ENCODE measurements around the gene IFI6. TPM values are rescaled to one million over a fixed set of nuclear protein-coding genes. Genes with fewer than 3 reads are reported as not detected.
"Not testable (repeated sequence)": the region's sequence is repeated elsewhere in the genome, so short reads cannot be mapped to it uniquely, and the experiment has no call there.

IFI6 gene
- polyA plus RNA-seq, 3 donors = 19.2 to 24.0 (median 22.0) TPM

DNA sequence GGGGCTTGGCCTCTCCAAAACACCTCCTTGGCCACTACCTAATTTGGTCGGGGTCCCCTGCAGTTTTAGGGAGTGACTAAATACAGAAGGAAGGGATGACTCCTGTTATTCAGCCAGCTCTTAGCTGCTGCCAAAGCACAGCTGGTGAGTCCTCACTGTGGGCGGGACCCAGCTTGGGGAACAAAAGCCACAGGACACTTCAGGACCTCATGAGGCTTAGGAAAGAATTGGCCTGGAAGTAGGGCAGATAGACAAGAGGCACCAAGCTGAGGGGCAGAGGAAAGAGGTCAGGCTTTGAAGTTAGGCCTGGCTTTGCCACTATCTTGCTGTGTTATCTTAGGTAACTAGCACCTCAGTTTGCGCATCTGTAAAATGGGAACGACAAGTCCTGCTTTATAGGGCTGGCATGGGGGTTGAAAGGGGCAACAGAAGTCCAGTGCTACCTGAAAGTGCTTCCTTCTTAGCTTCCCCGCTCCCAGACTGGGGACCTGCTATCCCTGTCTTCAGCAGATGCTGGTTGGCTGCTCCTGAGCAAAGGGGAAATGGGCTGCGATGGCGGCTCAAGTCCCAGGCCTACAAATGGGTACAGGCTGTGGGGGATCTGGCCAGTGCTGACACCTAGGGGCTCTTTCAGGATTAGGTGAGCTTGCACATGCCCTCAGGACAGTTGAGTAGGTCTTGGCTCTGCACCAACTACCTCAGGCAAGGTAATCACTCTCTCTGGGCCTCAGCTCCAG lies 15.7 kb downstream of the IFI6 start:
- DNase-seq = no peak

DNA sequence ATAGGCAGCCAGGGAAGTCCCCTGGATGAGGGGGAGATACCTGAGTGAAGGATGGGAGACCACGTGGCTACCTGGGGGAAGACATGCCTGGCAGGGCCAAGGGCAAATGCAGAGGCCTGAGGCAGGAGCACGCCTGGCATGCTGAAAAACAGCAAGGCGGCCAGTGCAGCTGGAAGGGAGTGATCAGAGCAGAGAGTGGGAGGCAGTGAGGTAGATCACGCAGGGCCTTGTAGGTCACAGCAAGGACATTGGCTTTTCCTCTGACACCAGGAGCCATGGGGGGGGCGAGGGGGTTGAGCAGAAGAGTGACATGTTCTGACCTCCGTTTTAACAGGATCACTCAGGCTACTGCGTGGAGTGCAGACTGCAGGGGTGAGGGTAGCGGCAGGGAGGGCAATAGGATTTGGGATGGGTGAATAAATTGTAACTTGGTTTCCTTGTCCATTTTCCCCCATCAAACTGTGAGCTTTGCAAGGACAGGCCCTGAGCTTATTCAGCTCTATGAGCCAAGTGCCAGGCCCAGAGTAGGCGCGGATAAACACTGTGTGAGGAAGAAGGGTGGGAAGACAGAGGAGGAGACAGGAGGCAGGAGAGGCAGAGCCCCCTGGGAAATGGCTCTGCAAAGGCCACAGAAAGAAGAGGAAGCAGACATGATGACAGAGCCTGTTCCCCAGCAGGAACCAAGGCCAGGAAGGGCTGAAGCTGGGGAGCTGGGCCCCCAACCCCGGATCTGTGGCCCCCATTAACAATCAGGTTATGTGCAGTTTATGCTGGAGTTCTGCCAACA lies 16.6 kb downstream of the IFI6 start:
- no peak for DNase-seq

DNA sequence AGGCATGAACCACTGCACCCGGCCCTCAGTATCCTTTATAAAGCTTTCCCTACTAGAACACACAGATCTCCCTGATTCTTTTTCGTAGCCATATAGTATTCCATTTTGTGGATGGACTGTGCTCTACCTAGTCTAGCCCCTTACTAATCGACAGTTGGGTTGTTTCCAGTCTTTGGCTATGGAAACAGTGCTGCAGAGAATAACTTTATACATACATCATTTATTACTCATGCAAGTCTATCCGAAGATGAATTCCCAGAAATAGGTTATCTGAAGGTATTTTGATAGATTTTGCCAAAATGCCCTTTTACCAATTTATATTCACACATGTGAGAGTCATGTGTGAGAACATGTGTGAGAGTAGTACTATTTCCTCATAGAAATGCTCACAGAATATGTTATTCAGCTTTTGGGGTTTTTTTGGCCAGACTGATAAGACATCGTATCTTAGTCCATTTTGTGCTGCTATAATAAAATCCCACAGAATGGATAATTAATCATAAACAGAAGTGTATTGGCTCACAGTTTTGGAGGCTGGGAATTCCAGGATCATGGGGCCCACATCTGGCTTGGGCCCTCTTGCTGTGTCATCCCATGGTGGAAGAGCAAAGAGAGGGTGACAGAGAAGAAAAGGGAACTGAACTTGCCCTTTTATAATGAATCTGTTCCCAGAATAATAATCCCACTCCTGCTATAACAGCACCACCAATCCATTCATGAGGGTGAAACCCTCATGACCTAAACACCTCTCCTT lies 19.7 kb downstream of the IFI6 start:
- no peak for DNase-seq

DNA sequence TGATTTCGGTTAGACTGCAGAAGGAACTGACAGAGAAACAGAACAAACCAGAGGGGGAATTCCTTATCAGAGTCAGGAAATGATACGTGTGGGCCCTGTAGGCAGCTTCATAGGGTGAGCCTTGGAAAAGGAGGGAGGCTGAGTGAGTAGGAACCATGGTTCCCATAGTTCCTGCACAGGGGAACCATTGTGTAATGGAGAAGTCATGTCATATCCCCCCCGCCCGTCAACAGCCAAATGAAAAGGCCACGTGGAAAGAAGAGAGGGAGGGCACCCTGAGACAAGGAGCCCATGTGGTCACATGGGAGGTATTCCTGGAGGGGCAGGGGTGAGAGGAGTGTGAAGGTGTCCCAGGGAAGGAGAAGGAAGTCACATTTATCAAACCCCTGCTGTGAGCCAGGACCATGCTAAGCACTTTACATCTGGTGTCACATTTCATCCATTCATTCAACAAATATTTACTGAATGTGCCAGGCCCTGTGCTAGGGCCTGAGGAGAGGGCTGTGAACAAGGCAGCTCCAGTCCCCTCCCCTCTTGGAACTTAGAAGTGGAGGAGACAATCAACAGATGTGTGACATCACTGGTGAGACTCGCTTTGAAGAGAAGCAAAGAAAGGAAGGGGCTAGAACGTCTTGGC lies 21.3 kb downstream of the IFI6 start:
- no peak for DNase-seq

DNA sequence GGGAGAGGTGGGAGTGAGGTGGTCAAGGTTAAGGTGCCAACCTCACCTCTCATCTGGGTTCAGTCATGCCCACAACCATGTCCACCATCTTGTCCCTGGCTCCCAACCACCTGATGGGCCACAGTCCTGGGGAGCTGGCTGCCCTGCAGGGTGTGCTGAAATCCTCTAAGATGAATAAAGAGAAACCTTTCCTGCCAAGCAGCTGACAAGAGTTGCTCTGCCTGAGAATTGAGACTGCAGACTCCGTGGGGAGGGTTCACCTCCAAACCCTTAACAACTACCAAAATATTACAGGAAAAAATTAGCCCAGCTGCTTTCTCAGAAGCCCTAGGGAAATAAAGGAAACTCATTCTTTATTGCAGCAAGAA lies 21.8 kb downstream of the IFI6 start:
- DNase-seq = no peak

DNA sequence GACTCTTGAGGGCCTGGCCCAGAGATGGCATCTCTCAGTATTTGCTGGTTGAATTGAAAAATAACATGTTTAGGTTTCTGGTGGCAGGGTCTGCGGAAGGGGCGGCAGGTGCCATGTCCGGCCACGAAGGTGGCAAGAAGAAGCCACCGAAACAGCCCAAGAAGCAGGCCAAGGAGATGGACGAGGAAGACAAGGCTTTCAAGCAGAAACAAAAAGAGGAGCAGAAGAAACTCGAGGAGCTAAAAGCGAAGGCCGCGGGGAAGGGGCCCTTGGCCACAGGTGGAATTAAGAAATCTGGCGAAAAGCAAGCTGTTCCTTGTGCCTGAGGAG lies 22.7 kb downstream of the IFI6 start:
- no peak for DNase-seq

DNA sequence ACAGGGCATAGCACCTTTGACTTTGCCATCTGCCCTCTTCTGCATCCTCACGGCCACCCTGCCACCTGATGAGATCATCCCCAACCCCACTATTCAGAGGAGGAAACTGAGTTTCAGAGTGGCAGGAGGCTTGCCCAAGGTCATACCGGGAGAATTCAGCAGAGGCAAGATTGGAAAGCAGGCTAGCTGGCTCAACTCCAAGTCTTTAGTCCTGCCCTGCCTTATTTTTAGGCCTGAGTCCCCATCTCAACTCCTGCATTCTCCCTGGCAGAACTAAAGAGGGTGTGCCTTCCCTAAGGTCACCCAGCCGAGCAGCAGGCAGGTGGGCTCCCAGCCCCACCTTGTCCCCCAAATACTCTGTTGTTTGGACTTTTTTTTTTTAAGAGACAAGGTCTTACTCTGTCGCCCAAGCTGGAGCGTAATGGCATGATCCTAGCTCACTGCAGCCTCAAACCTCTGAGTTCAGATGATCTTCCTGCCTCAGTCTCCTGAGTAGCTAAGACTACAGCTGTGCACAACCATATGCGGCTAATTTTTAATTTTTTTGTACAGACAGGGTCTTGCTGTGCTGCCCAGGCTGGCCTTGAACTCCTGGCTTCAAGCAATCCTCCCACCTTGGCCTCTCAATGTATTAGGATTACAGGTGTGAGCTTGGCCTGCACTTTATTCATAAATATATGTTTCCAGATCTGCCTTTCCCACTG lies 23.2 kb downstream of the IFI6 start:
- no peak for DNase-seq

DNA sequence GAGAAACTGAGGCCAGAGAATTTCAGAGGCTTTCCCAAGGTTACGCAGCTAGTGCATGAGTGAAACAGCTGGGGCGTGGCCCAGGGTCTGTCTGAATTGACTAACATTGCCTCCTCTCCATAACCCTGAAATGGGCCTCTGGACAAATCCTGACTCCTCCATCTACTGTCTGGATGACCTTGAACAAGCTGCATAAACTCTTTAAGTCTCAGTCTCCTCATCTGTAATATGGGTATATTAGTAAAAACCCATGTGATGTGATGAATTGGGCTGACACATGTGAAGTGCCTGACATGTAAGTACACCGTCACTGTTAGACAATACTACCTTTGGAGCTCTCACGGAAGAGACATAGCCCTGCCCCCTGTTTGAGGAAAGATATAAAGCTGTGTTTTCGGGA lies 24.7 kb downstream of the IFI6 start:
- DNase-seq = no peak

DNA sequence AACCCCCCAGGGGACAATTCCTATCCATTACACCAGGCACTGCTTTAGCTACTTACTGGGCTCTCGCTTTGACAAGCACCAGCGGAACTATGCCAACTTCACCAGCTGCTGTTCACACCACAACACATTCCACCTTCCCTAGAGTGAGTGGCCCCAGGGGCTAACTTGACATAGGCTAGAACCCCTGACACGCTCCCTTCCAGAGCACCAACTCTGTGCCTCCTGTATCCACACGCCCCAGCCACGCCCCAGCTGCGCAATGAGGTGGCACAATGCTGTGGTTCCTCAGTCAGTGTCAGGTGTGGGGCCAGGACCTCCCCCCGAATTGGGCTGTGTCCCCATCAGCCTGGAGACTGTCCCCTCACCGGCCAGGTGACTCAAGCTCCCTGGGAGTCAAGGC lies 25.3 kb downstream of the IFI6 start:
- DNase-seq = no peak

DNA sequence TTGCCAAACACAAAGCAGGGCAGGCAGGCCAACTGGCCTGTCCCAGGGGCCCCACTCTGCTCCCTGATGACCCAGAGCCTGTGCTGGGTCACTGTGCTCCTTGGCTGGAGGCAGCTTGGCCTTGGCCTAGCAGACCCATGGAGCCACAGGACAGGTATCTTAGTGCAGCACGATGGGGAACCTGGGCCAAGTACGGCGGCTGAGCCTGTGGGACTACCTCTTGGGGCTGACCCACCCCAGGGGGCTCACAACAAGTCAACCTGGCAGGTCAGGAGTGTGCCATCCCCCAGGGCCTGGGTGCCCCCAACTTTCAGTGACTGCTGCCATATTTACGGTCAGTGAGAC lies 26.9 kb downstream of the IFI6 start:
- no peak for DNase-seq

DNA sequence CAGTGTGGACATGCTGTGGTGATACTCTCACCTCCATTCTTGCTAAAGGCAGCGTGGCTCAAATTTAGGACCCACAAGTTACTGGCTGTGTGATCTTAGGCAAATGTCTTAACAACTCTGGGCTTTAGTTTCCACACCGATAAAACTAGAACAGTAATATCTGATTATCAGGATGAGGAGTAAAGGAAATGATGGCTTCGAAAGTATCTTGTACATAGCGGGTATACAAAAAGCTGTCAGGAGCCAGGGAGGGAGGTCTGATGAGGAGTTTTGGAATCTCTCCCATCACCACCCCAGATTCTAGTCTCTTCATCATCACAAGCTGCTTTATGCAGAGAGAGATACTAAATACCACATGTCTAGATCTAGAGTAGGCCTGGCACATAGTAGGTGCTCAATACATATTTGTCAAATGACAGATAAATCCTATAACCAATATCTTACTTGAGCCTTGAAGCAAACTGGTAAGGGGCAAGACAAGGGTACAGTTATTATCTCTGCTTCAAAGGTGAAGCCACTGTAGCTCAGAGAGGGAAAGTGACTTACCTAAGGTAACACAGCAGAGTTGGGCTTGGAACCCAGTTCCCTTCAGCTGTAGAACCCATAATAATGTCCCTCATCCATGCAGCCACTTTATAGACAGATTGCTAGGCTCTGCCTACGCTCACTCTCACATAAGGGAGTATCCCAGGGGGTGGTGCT lies 27.5 kb downstream of the IFI6 start:
- no peak for DNase-seq

DNA sequence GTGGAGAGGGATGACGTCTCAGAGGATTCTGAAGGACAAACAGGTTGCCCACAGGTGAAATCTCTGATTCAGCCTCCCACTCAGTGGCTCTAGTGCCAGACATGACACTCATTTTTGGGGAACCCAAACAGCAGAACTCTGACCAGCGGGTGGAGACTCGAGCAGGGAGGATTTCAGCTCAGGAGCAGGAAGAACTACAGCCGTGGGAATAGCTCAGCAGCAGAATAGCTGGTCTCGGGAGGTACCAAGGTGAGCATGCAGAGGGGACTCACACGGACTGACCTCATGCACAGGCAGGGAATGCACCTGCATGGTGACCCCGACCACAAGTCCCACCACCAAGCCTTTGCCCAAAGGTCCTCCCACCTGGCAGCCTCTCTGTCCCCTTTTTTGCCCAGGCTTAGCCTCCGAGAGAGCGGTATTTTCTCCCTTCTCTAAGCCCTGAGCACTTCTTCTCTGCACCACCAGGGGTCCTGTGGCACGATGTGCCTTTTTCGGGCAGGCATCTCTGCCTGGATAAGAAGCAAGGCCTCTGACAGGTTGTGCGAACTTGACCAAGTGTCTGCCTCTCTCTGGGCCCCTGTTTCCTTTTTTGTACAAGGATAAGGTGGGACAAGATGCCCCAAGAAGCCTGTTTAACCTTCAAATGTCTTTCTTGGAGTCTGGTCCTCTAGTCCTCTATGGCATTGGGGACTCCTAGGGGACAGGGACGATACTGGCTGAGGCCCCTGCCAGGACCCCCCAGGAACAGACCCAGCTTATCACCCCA lies 28.2 kb downstream of the IFI6 start:
- DNase-seq = no peak

DNA sequence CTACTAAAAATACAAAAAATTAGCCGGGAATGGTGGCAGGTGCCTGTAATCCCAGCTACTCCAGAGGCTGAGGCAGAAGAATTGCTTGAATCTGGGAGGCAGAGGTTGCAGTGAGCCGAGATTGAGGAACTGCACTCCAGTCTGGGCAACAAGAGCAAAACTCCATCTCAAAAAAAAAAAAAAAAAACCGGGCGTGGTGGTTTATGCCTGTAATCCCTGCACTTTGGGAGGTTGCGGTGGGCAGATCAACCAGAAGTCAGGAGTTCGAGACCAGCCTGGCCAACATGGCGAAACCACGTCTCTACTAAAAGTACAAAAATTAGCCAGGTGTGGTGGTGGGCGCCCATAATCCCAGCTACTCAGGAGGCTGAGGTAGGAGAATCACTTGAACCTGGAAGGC lies 31.5 kb downstream of the IFI6 start:
- DNase-seq = not testable (repeated sequence)

DNA sequence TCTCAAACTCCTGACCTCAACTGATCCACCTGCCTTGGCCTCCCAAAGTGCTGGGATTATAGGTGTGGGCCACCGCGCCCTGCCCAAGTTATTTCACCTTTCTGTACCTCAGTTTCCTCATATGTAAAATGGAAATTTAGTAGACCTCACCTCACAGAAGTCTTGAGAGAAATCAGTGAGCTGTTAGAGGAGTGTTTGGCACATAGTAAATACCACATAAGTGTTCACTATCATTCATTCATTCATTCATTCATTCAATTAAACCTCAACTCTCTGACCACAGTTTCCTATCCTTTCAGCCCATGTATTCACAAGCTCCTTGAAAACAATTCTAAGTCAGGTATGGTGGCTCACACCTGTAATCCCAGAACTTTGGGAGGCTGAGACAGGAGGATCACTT lies 33.2 kb downstream of the IFI6 start:
- no peak for DNase-seq

DNA sequence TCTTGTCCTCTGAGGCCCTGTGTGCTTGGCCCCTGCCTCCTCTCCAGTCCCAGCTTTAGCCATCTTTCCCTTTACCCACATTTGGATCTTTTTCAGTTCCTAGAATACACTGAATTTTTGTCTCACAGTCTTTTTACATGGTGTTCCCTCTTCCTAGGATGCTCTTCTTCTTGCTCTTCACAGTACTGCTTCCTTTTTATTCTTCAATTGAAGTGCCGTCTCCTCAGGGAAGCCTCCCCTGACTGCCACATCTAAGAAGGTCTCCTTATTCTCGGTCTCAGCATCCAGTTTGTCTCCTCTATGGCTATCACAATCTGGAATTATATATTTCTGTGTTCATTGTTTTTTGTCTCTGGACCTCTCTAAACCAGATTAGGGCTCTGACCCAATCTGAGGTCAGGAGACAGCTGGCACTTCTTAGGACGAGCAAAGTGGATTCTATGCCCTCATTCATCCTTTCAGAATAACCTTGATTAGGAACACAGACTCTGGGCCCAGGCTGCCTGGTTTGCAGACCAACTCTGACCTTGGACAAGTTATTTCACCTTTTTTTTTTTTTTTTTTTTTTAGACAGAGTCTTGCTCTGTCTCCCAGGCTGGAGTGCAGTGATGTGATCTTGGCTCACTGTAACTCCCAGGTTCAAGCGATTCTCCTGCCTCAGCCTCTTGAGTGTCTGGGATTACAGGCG lies 33.8 kb downstream of the IFI6 start:
- DNase-seq = no peak

DNA sequence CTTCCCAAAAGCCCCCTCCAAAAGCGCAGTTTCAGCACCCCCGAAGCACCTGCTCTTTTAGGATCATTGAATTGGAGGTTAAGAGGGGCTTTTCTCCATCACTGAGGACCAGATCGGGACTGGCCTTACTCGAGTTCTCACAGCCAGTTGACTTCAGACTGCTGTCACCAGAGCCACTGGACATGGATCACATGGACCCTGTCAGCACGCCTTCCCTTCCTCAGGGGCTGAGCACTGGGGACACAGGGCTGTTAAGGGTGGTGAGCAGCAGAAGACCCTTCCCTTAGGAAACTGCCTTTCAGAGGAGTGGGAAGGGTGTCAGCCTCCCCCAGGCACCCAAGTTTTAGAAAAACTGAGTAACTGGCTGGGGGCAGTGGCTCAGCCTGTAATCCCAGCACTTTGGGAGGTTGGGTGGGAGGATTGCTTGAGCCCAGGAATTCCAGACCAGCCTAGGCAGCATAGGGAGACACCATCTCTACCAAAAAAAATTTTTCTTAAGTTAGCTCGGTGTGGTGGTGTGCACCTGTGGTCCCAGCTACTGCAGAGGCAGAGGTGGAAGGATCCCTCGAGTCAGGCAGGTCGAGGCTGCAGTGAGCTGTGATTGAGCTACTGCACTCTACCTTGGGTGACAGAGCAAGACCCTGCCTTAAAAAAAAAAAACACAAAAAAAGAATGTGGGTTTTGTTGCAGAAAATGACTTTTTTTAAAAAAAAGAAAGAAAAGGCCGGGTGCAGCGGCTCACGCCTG lies 36.4 kb downstream of the IFI6 start:
- DNase-seq = no peak

DNA sequence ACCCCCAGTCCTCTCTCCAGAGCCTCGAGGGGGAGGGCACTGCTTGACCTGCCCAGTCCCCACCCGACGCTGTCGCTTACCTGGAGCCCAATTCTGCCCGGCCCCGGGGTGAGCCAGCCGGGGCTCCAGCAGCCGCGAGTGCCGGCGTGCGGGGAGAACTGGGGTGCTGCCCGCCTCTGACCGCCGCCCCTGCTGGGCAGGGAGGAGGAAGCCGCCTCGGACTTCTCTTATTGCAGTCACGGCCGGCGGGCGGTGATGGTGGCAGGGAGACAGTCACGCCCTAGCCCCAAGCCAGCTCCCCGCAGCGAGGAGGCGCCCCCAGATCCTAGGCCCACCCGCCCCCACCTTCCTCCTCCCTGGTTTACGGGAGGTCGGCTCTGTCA lies 37.0 kb downstream of the IFI6 start, which contains the start of gene FGR:
Gene FGR, minus strand, starts transcription at position 201 of the 383 bp plus-strand sequence. CDS start 11,269 bp downstream, outside the sequence.
- DNase-seq = no peak

DNA sequence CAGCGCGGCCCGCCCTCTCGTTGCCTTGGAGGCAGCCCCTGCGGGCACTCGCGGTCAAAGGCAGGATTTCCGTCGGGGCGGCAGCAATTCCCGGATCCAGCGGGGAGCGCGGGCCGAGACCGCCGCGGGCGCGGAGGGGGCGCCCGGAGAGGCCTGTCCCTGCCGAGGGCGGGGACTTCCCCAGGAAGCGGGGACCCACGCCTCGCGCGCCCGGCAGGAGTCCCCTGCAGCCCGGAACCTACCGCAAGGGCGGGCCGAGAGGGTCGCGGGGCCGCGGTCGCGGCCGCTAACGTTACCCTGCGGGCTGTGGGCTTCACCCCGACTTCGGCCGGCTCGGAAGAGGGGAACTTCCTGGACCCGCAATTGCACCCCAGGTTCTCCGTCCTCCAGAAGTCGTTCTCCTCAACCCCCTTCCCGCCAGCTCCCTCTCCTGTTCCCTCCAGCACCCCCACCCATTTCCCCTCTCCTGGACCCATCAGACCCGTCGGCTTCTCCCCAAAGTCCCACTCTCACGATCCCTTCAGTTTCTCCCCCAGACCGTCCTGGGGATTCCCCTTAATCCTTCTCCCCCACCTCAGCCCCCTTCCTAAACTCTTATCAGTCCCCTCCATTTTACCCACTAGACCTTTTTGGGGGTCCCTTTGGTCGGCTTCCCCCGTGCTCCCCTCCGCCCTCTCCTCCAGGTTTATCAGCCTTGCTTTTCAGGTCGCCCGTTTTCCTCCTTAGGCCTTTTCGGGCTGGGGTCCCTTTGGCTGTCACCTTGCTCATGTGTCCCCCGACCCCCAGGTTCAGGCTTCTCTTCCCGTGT lies 37.6 kb downstream of the IFI6 start:
- peak; percentile 52 for DNase-seq

Measured in renal pelvis (tissue), 4 donors.